GM23338 (cell line): Measurements from ENCODE around the gene WSCD2. TPM values are rescaled to one million over a fixed set of nuclear protein-coding genes. Genes with fewer than 3 reads are reported as not detected.

ENCODE experiments used
- ATAC-seq: fragments of 200-7000 bp; cut with Tn5 transposase; 3 replicates; pipeline ENCODE4 v1.9.1; 2020
- DNase-seq: peaks from one replicate; pipeline ENCODE4 v3.0.0-alpha.2; 2015; ENCODE audit warnings: low spot score
- H2AFZ ChIP-seq: fragments of 200-600 bp; sonication (generic); 2 replicates; pipeline ENCODE4 v1.8.0; 2016; ENCODE audit warnings: antibody characterized with exemption, mild to moderate bottlenecking, moderate library complexity
- H3F3A ChIP-seq: fragments of 200-600 bp; sonication (generic); replicated peaks from 2 replicates; pipeline ENCODE4 v1.8.0; 2017; ENCODE audit warnings: antibody characterized with exemption, mixed run types, low read depth
- H3K27ac ChIP-seq: fragments of 200-600 bp; sonication (generic); 2 replicates; pipeline ENCODE4 v1.6.1; 2016; ENCODE audit warnings: low read depth
- H3K27me3 ChIP-seq: fragments of 200-600 bp; sonication (generic); 2 replicates; pipeline ENCODE4 v1.8.0; 2016; ENCODE audit warnings: mild to moderate bottlenecking, mixed run types, moderate library complexity; ENCODE audit not compliant: insufficient read depth
- H3K36me3 ChIP-seq: fragments of 200-600 bp; sonication (generic); 2 replicates; pipeline ENCODE4 v1.8.0; 2016; ENCODE audit warnings: mild to moderate bottlenecking; ENCODE audit not compliant: insufficient read depth
- H3K4me1 ChIP-seq: fragments of 200-600 bp; sonication (generic); 2 replicates; pipeline ENCODE4 v1.8.0; 2016; ENCODE audit warnings: mild to moderate bottlenecking, moderate library complexity; ENCODE audit not compliant: insufficient read depth
- H3K4me2 ChIP-seq: fragments of 200-600 bp; sonication (generic); 2 replicates; pipeline ENCODE4 v1.7.1; 2017; ENCODE audit warnings: mixed run types
- H3K4me3 ChIP-seq: fragments of 200-600 bp; sonication (generic); 2 replicates; pipeline ENCODE4 v1.6.1; 2016; ENCODE audit warnings: mixed run types
- H3K79me2 ChIP-seq: fragments of 200-600 bp; sonication (generic); replicated peaks from 2 replicates; pipeline ENCODE4 v1.8.0; 2017; ENCODE audit warnings: mild to moderate bottlenecking; ENCODE audit not compliant: insufficient read depth
- H3K9me2 ChIP-seq: fragments of 200-600 bp; sonication (generic); 2 replicates; pipeline ENCODE4 v1.8.0; 2017; ENCODE audit not compliant: insufficient read depth
- H4K20me1 ChIP-seq: fragments of 200-600 bp; sonication (generic); replicated peaks from 2 replicates; pipeline ENCODE4 v1.8.0; 2017; ENCODE audit warnings: mild to moderate bottlenecking; ENCODE audit not compliant: insufficient read depth
- H3K27ac Mint-ChIP-seq: 2 replicates; pipeline ENCODE4 v1.8.0; 2020; ENCODE audit warnings: inconsistent platforms, mild to moderate bottlenecking, moderate library complexity, mixed read lengths
- H3K27me3 Mint-ChIP-seq: 3 replicates; pipeline ENCODE4 v1.8.0; 2022; ENCODE audit warnings: low read depth, mild to moderate bottlenecking, moderate library complexity, mixed read lengths, inconsistent platforms; ENCODE audit not compliant: insufficient read depth, poor library complexity
- H3K36me3 Mint-ChIP-seq: 3 replicates; pipeline ENCODE4 v1.8.0; 2021; ENCODE audit warnings: low read depth, mild to moderate bottlenecking, inconsistent platforms, moderate library complexity, mixed read lengths
- H3K4me1 Mint-ChIP-seq: 3 replicates; pipeline ENCODE4 v1.8.0; 2020; ENCODE audit warnings: mild to moderate bottlenecking, inconsistent platforms, mixed read lengths
- H3K4me3 Mint-ChIP-seq: 3 replicates; pipeline ENCODE4 v1.8.0; 2021; ENCODE audit warnings: moderate library complexity, mild to moderate bottlenecking, inconsistent platforms, mixed read lengths
- H3K9me3 Mint-ChIP-seq: 3 replicates; pipeline ENCODE4 v1.8.0; 2020; ENCODE audit warnings: moderate library complexity, mild to moderate bottlenecking, inconsistent platforms, mixed read lengths
- CREB1 ChIP-seq: fragments of 250-450 bp; sonication (Bioruptor Pico); IDR thresholded peaks from 2 replicates; pipeline ENCODE4 v1.5.0; 2020; ENCODE audit warnings: low read depth, mild to moderate bottlenecking, moderate library complexity
- CTCF ChIP-seq, 2 experiments: fragments of 200-600 bp in 1 of 2; sonication (generic) in 1 of 2; conservative IDR thresholded peaks; 2 replicates each; pipeline versions ENCODE4 v1.5.1 to v1.6.1; 2016 to 2017; ENCODE audit warnings: antibody characterized with exemption in 2 of 2, low read depth in 2 of 2, mild to moderate bottlenecking in 2 of 2, moderate library complexity in 1 of 2
- ETS1 ChIP-seq: IDR thresholded peaks from 2 replicates; pipeline ENCODE4 v1.6.1; 2016; ENCODE audit warnings: antibody characterized with exemption
- EZH2 ChIP-seq: fragments of 200-600 bp; sonication (generic); IDR thresholded peaks from one replicate; pipeline ENCODE4 v1.8.0; 2017; ENCODE audit warnings: antibody characterized with exemption, mild to moderate bottlenecking, low read depth; ENCODE audit not compliant: unreplicated experiment
- EZH2phosphoT487 ChIP-seq: fragments of 200-600 bp; sonication (generic); IDR thresholded peaks from one replicate; pipeline ENCODE4 v1.8.1; 2018; ENCODE audit warnings: antibody characterized with exemption; ENCODE audit not compliant: unreplicated experiment
- JUNB ChIP-seq: IDR thresholded peaks from one replicate; pipeline ENCODE4 v1.6.1; 2016; ENCODE audit warnings: antibody characterized with exemption; ENCODE audit not compliant: unreplicated experiment
- NANOG ChIP-seq: IDR thresholded peaks from 2 replicates; pipeline ENCODE4 v1.6.1; 2016; ENCODE audit warnings: antibody characterized with exemption, borderline replicate concordance
- POLR2AphosphoS5 ChIP-seq: IDR thresholded peaks from 2 replicates; pipeline ENCODE4 v1.6.1; 2016; ENCODE audit warnings: antibody characterized with exemption, low read depth
- REST ChIP-seq: IDR thresholded peaks from one replicate; pipeline ENCODE4 v1.6.1; 2018; ENCODE audit warnings: antibody characterized with exemption; ENCODE audit not compliant: unreplicated experiment
- STAT1 ChIP-seq: IDR thresholded peaks from one replicate; pipeline ENCODE4 v1.6.1; 2016; ENCODE audit warnings: antibody characterized with exemption; ENCODE audit not compliant: unreplicated experiment
- ZNF114 ChIP-seq: fragments of 250-450 bp; sonication (Bioruptor Pico); IDR thresholded peaks from 2 replicates; pipeline ENCODE4 v1.5.0; 2020; ENCODE audit warnings: mild to moderate bottlenecking, moderate library complexity
- ZNF331 ChIP-seq: fragments of 250-450 bp; sonication (Bioruptor Pico); IDR thresholded peaks from 2 replicates; pipeline ENCODE4 v1.5.0; 2020; ENCODE audit warnings: low read depth, mild to moderate bottlenecking, moderate library complexity
- ZNF462 ChIP-seq: fragments of 250-450 bp; sonication (Bioruptor Pico); IDR thresholded peaks from 2 replicates; pipeline ENCODE4 v1.5.0; 2020; ENCODE audit warnings: mild to moderate bottlenecking, moderate library complexity
- polyA plus RNA-seq: library from polyadenylated mRNA; unstranded; fragments of >200 nt; fragmentation: Nextera tagmentation; extraction: Ambion mirVana; gene quantifications from 2 replicates; pipeline ENCODE4 v1.2.1, GENCODE V29; 2016
- total RNA-seq: library from RNA; depleted of rRNA; stranded (reverse); fragments of >200 nt; shearing (Covaris generic); gene quantifications from 2 replicates; pipeline ENCODE4 v1.2.3, GENCODE V29; 2014

WSCD2 gene
- total and polyA plus RNA-seq, 2 experiments from 2014 or later = 0.66 to 3.1 TPM

GRCh38 chr12:108207791-108208730 is 79.0 kb downstream of the WSCD2 start:
- peaks cover 20% of the 10 kb centered on the region for H3K4me1 ChIP-seq

More at GRCh38 chr12:108207791-108208730, 79.0 kb downstream of the WSCD2 start:
- no peaks in the 10 kb centered on the region for H3K36me3 ChIP-seq
- no peak overlapping the region for H2AFZ ChIP-seq
- H3F3A ChIP-seq = no peaks in the 10 kb centered on the region
- Mint-ChIP-seq H3K9me3 (peaks cover 4% of the 10 kb centered on the region; the same call in 2 of the 3 replicates), H3K36me3 (peaks cover 8% of the 10 kb centered on the region; the same call in 2 of the 3 replicates), H3K27me3 (peaks cover 14% of the 10 kb centered on the region), H3K4me3 (no peak overlapping the region), H3K4me1 (peaks cover 31% of the 10 kb centered on the region), H3K27ac (no peak overlapping the region)
- H3K4me2 ChIP-seq = no peak overlapping the region
- H3K4me3 ChIP-seq = no peak overlapping the region
- no peaks in the 10 kb centered on the region for H3K79me2 ChIP-seq
- ATAC-seq (no peak), DNase-seq (no peak)
- H3K9me2 ChIP-seq = no peaks in the 10 kb centered on the region
- H4K20me1 ChIP-seq = no peaks in the 10 kb centered on the region
- TF ChIP-seq EZH2 (no peak), ZNF462 (CRISPR knock-in tag) (no peak), NANOG (no peak), ETS1 (no peak), EZH2phosphoT487 (no peak), ZNF331 (CRISPR knock-in tag) (no peak), JUNB (no peak), CTCF (conservative IDR thresholded peaks at IDR 0.05; ENCODE audit: low read depth in 2 of 2) (no peak), CREB1 (CRISPR knock-in tag) (no peak), REST (no peak), STAT1 (no peak), POLR2AphosphoS5 (no peak), ZNF114 (CRISPR knock-in tag) (no peak)
- H3K27me3 ChIP-seq = no peaks in the 10 kb centered on the region
- H3K27ac ChIP-seq = no peak overlapping the region
